ENCODE measurements around the gene CRKL.
"Not testable (repeated sequence)": the region's sequence is repeated elsewhere in the genome, so short reads cannot be mapped to it uniquely, and the experiment has no call there.

The CRKL gene

GRCh38 chr22:20933910-20934309 lies 16.7 kb downstream of the CRKL start:
- Histone ChIP-seq H3K9me3 (ENCODE audit: control insufficient read depth, low read length) (no peaks in the 10 kb centered on the region), H3K36me3 (ENCODE audit: control insufficient read depth, insufficient read depth, low read length) (peaks cover 33% of the 10 kb centered on the region), H3K27me3 (ENCODE audit: control insufficient read depth, insufficient read depth, low read length, poor library complexity, severe bottlenecking) (no peaks in the 10 kb centered on the region), H3K4me3 (ENCODE audit: insufficient read depth, low read depth, low read length) (no peak overlapping the region), H3K27ac (ENCODE audit: insufficient read depth, low read depth, low read length, poor library complexity, severe bottlenecking) (no peak overlapping the region), H3K4me1 (ENCODE audit: control insufficient read depth, insufficient read depth, low read length) (no peaks in the 10 kb centered on the region)
- 93 to 96% methylated on average over 7 of the region's 7 CpGs for WGBS, 2 experiments

- 89 to 94% methylated on average over 9 of the region's 9 CpGs for WGBS, 2 experiments
- H3K36me3 ChIP-seq (ENCODE audit: control insufficient read depth, insufficient read depth, low read length), result peaks cover 35% of the 10 kb centered on the region
- H3K27me3 ChIP-seq (ENCODE audit: control insufficient read depth, insufficient read depth, low read length, poor library complexity, severe bottlenecking); H3K9me3 ChIP-seq (ENCODE audit: control insufficient read depth, low read length); H3K4me3 ChIP-seq (ENCODE audit: insufficient read depth, low read depth, low read length); H3K27ac ChIP-seq (ENCODE audit: insufficient read depth, low read depth, low read length, poor library complexity, severe bottlenecking); H3K4me1 ChIP-seq (ENCODE audit: control insufficient read depth, insufficient read depth, low read length): not testable (repeated sequence)
These were observed 17.8 kb downstream of the CRKL start for GRCh38 chr22:20935049-20935448.

- H3K4me3 ChIP-seq (ENCODE audit: insufficient read depth, low read depth, low read length); H3K4me1 ChIP-seq (ENCODE audit: control insufficient read depth, insufficient read depth, low read length); H3K27ac ChIP-seq (ENCODE audit: insufficient read depth, low read depth, low read length, poor library complexity, severe bottlenecking); H3K27me3 ChIP-seq (ENCODE audit: control insufficient read depth, insufficient read depth, low read length, poor library complexity, severe bottlenecking); H3K9me3 ChIP-seq (ENCODE audit: control insufficient read depth, low read length): not testable (repeated sequence)
- peaks cover 35% of the 10 kb centered on the region for H3K36me3 ChIP-seq (ENCODE audit: control insufficient read depth, insufficient read depth, low read length)
- 95 to 96% methylated on average over 11 of the region's 11 CpGs for WGBS, 2 experiments
These were observed 18.8 kb downstream of the CRKL start for GRCh38 chr22:20935780-20936539.

- WGBS, 2 experiments, result 85 to 86% methylated on average over 12 of the region's 12 CpGs
- H3K9me3 ChIP-seq (ENCODE audit: control insufficient read depth, low read length), result no peaks in the 10 kb centered on the region
- H3K27me3 ChIP-seq (ENCODE audit: control insufficient read depth, insufficient read depth, low read length, poor library complexity, severe bottlenecking), result no peaks in the 10 kb centered on the region
- H3K27ac ChIP-seq (ENCODE audit: insufficient read depth, low read depth, low read length, poor library complexity, severe bottlenecking), result no peak overlapping the region
- peaks cover 35% of the 10 kb centered on the region for H3K36me3 ChIP-seq (ENCODE audit: control insufficient read depth, insufficient read depth, low read length)
- no peaks in the 10 kb centered on the region for H3K4me1 ChIP-seq (ENCODE audit: control insufficient read depth, insufficient read depth, low read length)
- no peak overlapping the region for H3K4me3 ChIP-seq (ENCODE audit: insufficient read depth, low read depth, low read length)
These were observed 20.0 kb downstream of the CRKL start for GRCh38 chr22:20937031-20937793.

GRCh38 chr22:20937794-20938671 lies 20.8 kb downstream of the CRKL start:
- Histone ChIP-seq H3K9me3 (ENCODE audit: control insufficient read depth, low read length) (no peaks in the 10 kb centered on the region), H3K27ac (ENCODE audit: insufficient read depth, low read depth, low read length, poor library complexity, severe bottlenecking) (no peak overlapping the region), H3K4me3 (ENCODE audit: insufficient read depth, low read depth, low read length) (no peak overlapping the region), H3K36me3 (ENCODE audit: control insufficient read depth, insufficient read depth, low read length) (peaks cover 35% of the 10 kb centered on the region), H3K27me3 (ENCODE audit: control insufficient read depth, insufficient read depth, low read length, poor library complexity, severe bottlenecking) (no peaks in the 10 kb centered on the region), H3K4me1 (ENCODE audit: control insufficient read depth, insufficient read depth, low read length) (no peaks in the 10 kb centered on the region)
- WGBS, 2 experiments, result 96 to 97% methylated on average over 7 to 8 of the region's 8 CpGs

GRCh38 chr22:20939457-20940185 lies 22.4 kb downstream of the CRKL start:
- not testable (repeated sequence) for H3K27me3 ChIP-seq (ENCODE audit: control insufficient read depth, insufficient read depth, low read length, poor library complexity, severe bottlenecking); H3K4me3 ChIP-seq (ENCODE audit: insufficient read depth, low read depth, low read length); H3K27ac ChIP-seq (ENCODE audit: insufficient read depth, low read depth, low read length, poor library complexity, severe bottlenecking); H3K4me1 ChIP-seq (ENCODE audit: control insufficient read depth, insufficient read depth, low read length); H3K9me3 ChIP-seq (ENCODE audit: control insufficient read depth, low read length)
- WGBS, 2 experiments, result 91 to 95% methylated on average over 14 of the region's 14 CpGs
- H3K36me3 ChIP-seq (ENCODE audit: control insufficient read depth, insufficient read depth, low read length), result peaks cover 29% of the 10 kb centered on the region

GRCh38 chr22:20940186-20940651 lies 23.0 kb downstream of the CRKL start:
- Histone ChIP-seq H3K27me3 (ENCODE audit: control insufficient read depth, insufficient read depth, low read length, poor library complexity, severe bottlenecking) (no peaks in the 10 kb centered on the region), H3K4me3 (ENCODE audit: insufficient read depth, low read depth, low read length) (no peak overlapping the region), H3K4me1 (ENCODE audit: control insufficient read depth, insufficient read depth, low read length) (no peaks in the 10 kb centered on the region), H3K27ac (ENCODE audit: insufficient read depth, low read depth, low read length, poor library complexity, severe bottlenecking) (no peak overlapping the region), H3K9me3 (ENCODE audit: control insufficient read depth, low read length) (no peaks in the 10 kb centered on the region), H3K36me3 (ENCODE audit: control insufficient read depth, insufficient read depth, low read length) (peaks cover 25% of the 10 kb centered on the region)
- 95% methylated on average over 3 of the region's 3 CpGs for WGBS, 2 experiments

GRCh38 chr22:20940904-20941385 lies 23.7 kb downstream of the CRKL start:
- H3K27me3 ChIP-seq (ENCODE audit: control insufficient read depth, insufficient read depth, low read length, poor library complexity, severe bottlenecking), result no peaks in the 10 kb centered on the region
- H3K27ac ChIP-seq (ENCODE audit: insufficient read depth, low read depth, low read length, poor library complexity, severe bottlenecking), result no peak overlapping the region
- no peaks in the 10 kb centered on the region for H3K4me1 ChIP-seq (ENCODE audit: control insufficient read depth, insufficient read depth, low read length)
- no peaks in the 10 kb centered on the region for H3K9me3 ChIP-seq (ENCODE audit: control insufficient read depth, low read length)
- no peak overlapping the region for H3K4me3 ChIP-seq (ENCODE audit: insufficient read depth, low read depth, low read length)
- WGBS, 2 experiments, result 95 to 96% methylated on average over 4 of the region's 4 CpGs
- H3K36me3 ChIP-seq (ENCODE audit: control insufficient read depth, insufficient read depth, low read length), result peaks cover 19% of the 10 kb centered on the region

GRCh38 chr22:20942203-20942902 lies 25.1 kb downstream of the CRKL start:
- WGBS, 2 experiments, result 93 to 95% methylated on average over 7 of the region's 7 CpGs
- not testable (repeated sequence) for H3K27ac ChIP-seq (ENCODE audit: insufficient read depth, low read depth, low read length, poor library complexity, severe bottlenecking); H3K27me3 ChIP-seq (ENCODE audit: control insufficient read depth, insufficient read depth, low read length, poor library complexity, severe bottlenecking); H3K4me3 ChIP-seq (ENCODE audit: insufficient read depth, low read depth, low read length); H3K9me3 ChIP-seq (ENCODE audit: control insufficient read depth, low read length); H3K4me1 ChIP-seq (ENCODE audit: control insufficient read depth, insufficient read depth, low read length)
- peaks cover 13% of the 10 kb centered on the region for H3K36me3 ChIP-seq (ENCODE audit: control insufficient read depth, insufficient read depth, low read length)

Data from ectodermal cell (in vitro differentiated cells).